AML-193 (cell line): ENCODE results near the gene AZIN2.

Experiments
- DNase-seq, 2 experiments: peaks; one replicate each; lab custom pipeline; 2025; lab: John Stamatoyannopoulos, UW

Gene AZIN2

DNA sequence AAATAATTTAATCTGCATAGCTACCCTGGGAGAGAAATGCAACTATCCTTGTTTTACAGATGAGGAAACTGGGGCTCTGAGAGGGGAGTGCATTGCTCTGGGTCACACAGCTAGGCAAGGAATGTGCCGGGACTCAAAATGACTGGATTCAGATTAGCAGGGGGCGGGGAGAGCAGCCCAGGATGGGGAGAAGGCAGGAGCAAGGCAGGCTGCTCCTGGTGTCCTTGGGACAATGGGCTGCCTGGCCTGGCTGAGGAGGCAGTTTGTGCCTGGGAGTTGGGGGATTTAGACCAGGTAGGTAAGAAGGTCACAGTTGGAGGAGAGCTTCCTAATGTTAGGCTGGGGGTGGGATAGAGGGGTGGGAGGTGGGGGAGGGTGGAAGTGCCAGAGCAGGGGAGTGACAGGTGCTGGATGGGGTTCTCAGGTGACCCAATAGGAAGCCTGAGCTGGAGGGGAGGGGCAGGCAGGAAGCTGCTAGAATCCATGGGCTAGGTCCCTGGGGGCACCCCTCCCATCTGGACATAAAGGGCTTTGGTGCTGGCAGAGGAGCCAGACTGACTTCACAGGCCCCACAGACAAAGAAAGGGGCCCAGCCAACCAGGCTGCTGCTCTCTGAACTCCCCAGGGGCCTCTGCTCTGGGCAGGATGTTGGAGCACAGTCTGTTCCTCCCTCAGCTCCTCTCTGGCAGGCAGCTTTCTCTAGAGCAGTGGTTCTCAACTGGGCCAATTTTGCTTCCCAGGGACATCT lies 71.9 kb downstream of the AZIN2 start:
- no peak for DNase-seq

- no peak for DNase-seq
These were observed 72.7 kb downstream of the AZIN2 start for GRCh38 chr1:33153650-33154049.

GRCh38 chr1:33155877-33156538 lies 75.1 kb downstream of the AZIN2 start:
- DNase-seq: no peak

DNA sequence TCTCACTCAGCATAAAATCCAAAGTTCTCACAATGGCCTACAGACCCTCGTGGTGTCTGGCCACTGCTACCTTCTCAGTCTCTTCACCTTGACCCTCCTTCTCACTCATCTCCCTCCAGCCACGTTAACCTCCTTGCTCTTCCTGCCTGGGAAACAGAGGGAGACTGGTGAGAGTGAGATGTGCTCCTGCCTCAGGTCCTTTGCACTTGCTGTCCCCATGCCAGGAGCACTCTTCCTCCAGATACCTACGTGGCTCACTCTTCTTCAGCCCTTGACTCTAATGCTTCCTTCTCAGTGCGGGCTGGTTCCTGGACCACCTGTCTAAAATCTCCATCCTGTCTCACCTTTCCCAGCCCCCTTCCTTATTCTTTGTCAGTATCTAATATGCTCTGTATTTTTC lies 76.2 kb downstream of the AZIN2 start:
- DNase-seq: no peak

GRCh38 chr1:33158366-33158765 lies 77.4 kb downstream of the AZIN2 start:
- no peak for DNase-seq

GRCh38 chr1:33159577-33159976 lies 78.6 kb downstream of the AZIN2 start:
- no peak for DNase-seq

DNA sequence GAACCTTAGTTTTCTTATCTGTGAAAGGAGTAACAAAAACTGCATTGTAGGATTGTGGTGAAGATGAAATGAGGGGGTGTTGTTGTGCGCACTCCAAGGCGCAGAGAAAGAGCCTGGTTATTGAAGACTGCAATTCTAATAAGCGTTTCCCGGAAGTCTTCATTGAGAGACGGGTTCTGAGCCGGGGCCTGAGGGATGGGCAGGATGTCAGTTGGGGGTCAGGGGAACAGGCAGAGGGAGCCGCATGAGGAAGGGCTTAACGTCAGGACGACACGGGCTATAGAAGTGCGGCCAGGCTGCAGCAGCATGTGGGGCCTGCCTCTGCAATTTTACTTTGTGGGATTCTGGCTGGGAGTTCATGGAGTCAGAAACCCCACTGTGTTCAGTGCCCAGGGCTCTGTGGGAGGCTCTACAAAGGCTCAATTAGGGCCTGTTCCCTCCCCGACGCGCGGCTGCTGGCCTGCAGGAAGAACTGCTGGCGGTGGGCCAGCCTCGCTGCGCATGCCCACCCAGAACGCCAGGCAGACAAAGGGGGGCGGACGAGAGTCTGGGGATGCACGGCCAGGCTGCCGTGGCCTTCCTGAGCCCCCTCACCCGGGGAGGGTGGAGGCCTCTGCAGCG lies 80.2 kb downstream of the AZIN2 start:
- DNase-seq: no peak

DNA sequence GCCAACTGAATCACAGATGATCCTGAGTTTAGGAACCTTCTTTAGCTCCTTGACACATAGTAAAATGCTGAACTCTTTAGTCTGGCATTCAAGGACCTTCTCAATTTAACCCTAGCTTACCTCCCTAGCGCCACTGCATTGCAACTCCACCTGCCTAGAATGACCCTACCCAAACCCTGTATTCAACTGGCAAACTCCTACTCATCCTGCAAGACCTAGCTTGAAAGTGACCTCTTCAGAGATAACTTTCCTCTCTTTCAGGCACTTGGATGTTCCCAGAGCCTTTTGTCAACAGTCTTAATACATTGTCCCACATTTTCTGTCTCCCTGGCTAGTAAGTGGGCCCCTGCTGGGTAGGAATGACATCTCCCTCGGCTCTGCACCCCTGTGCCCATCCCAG lies 81.2 kb downstream of the AZIN2 start:
- no peak for DNase-seq

GRCh38 chr1:33163621-33164519 lies 82.9 kb downstream of the AZIN2 start:
- no peak for DNase-seq

DNA sequence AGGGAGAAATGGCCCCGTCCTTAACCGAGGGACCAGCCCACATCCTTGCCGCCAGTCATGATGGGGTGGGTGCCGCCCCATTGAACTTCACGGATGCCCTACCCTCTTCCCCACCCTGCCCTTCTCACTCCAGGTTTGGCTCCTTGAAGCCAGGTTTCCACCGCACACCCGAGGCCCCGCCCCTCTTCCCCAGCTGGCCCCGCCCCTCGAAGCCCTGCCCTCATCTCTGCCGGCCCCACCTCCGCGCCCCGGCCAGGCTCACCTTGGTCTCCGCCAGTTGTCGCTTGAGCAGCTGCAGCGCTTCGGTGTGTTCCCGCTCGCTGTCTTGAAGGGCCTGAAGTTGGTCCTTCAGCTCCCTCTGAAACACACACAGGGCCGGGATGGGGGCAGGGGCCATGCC lies 84.3 kb downstream of the AZIN2 start:
- DNase-seq: no peak

DNA sequence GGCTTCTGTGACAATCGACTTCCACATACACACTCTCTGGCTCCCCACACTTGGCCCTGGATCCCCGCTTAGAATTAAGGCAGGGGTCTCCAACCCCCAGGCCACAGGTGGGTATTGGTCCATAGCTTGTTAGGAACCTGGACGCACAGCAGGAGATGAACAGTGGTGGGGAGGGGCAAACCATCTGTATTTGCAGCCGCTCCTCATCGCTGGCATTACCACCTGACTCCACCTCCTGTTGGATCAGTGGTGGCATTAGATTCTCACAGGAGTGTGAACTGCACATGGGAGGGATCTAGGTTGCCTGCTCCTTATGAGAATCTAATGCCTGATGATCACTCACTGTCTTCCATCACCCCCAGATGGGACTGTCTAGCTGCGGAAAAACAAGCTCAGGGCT lies 84.9 kb downstream of the AZIN2 start:
- no peak for DNase-seq

DNA sequence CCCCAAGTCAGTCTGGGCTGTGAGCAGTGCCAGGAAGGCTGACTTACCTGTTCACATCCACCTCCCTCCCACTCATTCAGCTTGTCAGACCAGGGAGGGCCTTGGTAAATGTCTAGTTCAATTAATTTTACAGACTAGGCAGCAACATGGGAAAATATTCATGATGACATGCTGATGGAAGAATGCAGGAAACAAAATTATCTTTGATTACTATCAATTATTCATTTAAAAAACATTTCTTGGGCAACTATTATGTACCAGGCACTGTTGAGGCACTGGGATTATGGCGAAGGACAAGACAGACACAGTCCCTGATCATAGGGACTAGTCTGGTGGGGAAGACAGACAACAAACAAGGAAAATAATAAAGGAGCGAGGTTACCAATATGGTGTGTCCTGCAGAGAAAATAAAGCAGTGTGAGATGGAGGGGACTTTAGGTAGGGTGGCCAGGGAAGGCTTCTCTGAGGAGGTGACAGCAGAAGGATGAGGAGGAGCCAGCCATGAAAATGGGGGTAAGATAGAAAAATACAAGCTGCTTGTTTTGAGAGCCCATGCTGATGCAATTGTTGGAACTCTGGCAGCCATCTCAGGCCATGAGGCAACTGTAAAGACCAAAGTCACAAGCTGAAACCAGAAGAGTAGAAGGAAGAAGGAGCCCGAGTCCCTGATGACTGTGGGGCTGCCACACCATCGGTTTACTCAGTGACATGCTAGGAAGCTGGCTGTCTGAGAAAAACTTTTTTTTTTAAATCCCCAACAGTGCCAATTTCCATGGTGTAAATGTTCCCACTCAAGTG lies 86.9 kb downstream of the AZIN2 start:
- no peak for DNase-seq

DNA sequence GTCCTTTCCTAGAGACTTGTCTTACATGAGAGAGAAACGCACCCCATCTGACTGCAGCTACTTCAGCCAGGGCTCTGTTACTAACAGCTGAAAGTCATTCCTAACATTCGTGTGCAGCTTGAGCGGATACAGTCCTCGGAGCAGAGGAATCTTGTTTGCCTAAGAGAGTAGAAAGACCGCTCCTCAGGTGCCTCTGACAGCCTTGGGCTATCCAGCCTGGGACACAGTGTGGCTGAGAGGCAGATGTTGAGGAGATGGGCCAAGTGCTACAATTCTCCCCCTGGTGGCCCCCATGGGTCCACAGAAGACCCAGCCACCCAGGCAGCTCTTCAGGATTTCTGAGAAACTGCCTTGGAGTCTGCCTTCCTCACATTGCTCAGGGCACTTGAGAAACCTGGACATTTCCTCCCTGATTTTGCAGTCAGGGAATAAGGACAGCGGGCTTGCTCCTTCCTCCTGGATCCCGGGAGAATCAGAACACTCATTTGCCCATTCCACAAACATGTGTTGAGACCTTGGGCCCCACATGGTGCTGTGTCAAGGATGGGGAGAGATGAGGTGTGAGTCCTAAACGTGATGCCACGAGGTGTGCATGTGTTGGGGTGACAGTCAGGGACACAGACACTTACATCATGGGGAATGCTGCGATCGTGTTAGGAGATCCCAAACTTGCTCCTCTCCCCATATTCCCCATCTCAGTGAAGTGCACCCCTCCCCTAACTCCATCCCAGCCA lies 87.8 kb downstream of the AZIN2 start:
- no peak for DNase-seq

GRCh38 chr1:33169290-33170055 lies 88.5 kb downstream of the AZIN2 start:
- DNase-seq: no peak
